ENCODE results near the gene CFAP47. TPM values are rescaled to one million over a fixed set of nuclear protein-coding genes. Genes with fewer than 3 reads are reported as not detected.
A peak's percentile ranks its signal among the peaks of the same experiment; 100 is the strongest.
"Not testable (repeated sequence)": the region's sequence is repeated elsewhere in the genome, so short reads cannot be mapped to it uniquely, and the experiment has no call there.

The CFAP47 gene, protein sequence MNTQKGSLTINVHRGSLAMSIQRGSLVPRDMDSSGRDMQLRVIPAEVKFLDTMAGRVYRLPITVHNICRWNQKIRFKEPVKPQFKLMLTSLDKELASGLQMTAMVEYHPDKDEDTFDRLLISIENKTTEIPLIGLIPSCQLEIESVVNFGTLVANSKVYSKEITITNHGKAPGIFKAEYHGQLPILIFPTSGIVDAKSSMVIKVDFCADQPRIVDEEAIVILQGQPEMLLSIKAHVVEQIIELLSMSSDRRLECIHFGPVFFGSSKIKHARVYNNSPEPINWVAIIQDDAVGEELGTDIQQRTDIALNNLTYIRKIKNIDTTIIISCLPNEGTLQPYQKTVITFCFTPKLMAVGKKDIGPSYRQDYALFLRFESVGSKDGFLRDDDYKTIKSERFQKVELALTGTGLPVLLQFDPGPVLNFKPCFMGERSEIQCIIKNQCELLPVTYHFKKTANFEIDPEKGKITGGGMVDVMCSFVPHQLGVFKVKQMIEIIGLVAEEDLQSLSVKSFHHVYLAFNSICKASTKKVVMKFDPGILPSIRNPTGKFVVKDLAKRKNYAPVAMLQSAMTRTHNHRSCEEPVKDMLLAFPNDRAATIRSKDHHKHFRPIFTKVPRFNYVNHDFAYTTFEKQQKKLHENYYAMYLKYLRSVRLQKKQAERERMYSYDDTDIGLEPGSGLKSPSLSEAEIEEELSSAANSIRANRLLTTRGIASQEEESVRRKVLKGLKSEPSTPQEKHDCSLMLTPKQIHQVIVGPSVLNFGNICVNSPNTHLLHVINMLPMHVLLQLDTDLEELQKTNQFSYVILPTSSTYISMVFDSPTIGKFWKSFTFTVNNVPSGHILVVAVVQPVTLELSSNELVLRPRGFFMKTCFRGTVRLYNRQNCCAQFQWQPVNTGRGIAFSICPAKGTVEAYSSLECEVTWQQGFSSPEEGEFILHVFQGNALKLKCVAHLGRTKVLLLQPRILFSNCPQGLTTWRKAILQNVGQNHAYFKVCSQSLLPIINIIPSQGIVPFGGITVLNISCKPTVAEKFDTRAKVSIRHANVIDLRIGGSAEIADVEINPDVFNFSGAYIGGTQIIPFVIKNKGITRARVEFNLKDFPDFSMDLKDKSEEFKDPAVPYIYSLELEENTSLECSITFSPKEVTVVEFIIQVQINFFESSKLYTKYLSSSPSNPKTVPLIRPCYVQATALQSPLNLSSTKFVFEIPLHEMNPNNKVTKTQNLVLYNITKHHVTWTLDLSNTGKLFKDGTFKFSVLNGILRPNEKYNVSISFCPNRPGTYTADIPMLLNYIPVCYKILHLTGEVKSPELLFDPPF (N-terminal part only)
- total RNA-seq = 10 to 100 TPM in 2 of 6 donors, 1 to 10 TPM in 3, under 1 TPM in 1; 0.03 to 38.0 (median 6.3) TPM

- WGBS, 2 donors = 0 to 31% methylated on average over 6 to 30 of the region's 38 CpGs
- Histone ChIP-seq H3K27ac (no peak within 1 kb of the TSS), H3K9me3 (no peaks in the 10 kb centered on the region), H3K36me3 (no peaks in the 10 kb centered on the region), H3K4me1 (no peaks in the 10 kb centered on the region), H3K27me3 (no peaks in the 10 kb centered on the region), H3K4me3 (peak within 1 kb of the TSS in 3 of 4 donors; percentile 1 to 33 (median 22))
- TF ChIP-seq EP300 (IDR thresholded peaks at IDR 0.05) = no peak
- DNase-seq (peak; percentile 2 to 32), ATAC-seq (ENCODE audit: low FRiP score in 2 of 2) (no peak)
These were observed at the start of gene CFAP47 for GRCh38 chrX:35919536-35920309. Gene CFAP47 (plus strand): TSS chrX:35919734. CDS start chrX:35919800, 66 bp downstream.

DNA sequence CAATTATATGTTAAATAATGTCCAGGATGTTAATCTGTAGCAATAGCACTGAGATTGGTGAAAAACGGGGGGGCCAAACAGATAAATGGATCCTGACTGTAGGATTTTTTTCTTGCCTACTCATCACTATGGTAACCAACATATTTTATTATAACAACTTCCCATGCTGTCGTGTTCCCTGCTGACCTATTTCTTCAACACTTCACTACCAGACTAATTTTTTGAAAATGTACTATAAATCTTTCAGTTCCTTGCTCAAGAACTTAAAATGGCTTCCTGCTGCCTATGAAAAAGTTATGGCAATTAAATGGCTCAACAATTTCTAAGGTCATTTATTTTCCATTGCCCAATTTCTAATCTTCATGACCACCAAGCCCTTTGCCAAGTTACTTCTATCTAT, 38.9 kb upstream of the CFAP47 start:
- Histone ChIP-seq H3K27me3 (no peaks in the 10 kb centered on the region), H3K4me3 (no peak overlapping the region), H3K4me1 (no peaks in the 10 kb centered on the region), H3K36me3 (no peaks in the 10 kb centered on the region), H3K27ac (no peak overlapping the region), H3K9me3 (no peaks in the 10 kb centered on the region)
- ATAC-seq (ENCODE audit: low FRiP score in 2 of 2) (no peak), DNase-seq (no peak)
- 20 to 50% methylated on average over 2 of the region's 2 CpGs for WGBS, 2 donors
- no peak for TF ChIP-seq POLR2A (IDR thresholded peaks at IDR 0.05)
- no peak for TF ChIP-seq POLR2AphosphoS5 (IDR thresholded peaks at IDR 0.05)
- TF ChIP-seq CTCF (IDR thresholded peaks at IDR 0.05) = no peak
- no peak for TF ChIP-seq EP300 (IDR thresholded peaks at IDR 0.05)

- Histone ChIP-seq H3K27ac (no peak overlapping the region), H3K27me3 (no peaks in the 10 kb centered on the region), H3K4me1 (peaks cover 0 to 4% (median 0%) of the 10 kb centered on the region in 4 donors), H3K9me3 (no peaks in the 10 kb centered on the region), H3K4me3 (no peak overlapping the region), H3K36me3 (no peaks in the 10 kb centered on the region)
- DNase-seq = no peak
- TF ChIP-seq CTCF (IDR thresholded peaks at IDR 0.05) (no peak), EP300 (IDR thresholded peaks at IDR 0.05) (no peak), POLR2A (IDR thresholded peaks at IDR 0.05) (no peak), POLR2AphosphoS5 (IDR thresholded peaks at IDR 0.05) (no peak)
- ATAC-seq (ENCODE audit: low FRiP score in 2 of 2) = no peak
These were observed 33.4 kb upstream of the CFAP47 start for GRCh38 chrX:35886135-35886534.

DNA sequence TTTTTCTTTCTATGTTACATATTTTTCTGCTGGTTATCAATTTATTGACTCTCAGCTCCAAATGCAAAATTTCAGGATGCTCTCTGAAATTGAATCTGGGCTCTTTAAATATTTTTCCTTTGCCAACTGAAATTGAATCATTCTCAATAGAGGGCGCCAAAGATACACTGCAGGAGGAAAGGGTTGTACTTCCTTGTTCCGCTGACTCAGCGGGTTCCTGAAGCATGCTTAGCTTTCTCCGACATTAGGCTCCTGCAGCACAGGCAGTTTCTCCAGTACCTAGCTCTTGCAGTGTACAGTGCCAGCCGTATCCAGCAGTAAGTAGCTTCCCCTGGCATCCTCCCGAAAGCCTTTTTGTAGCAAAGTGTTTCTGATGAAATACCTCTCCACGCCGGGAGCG, 28.8 kb upstream of the CFAP47 start:
- DNase-seq = peak in 1 of 2 donors; percentile 63
- 50 to 83% methylated on average over 5 to 9 of the region's 9 CpGs for WGBS, 2 donors
- H3K4me3 ChIP-seq = no peak overlapping the region

GRCh38 chrX:35986816-35987215, 67.3 kb downstream of the CFAP47 start:
- not testable (repeated sequence) for H3K9me3 ChIP-seq; H3K4me3 ChIP-seq; H3K27ac ChIP-seq; H3K27me3 ChIP-seq; H3K36me3 ChIP-seq; ATAC-seq (ENCODE audit: low FRiP score in 2 of 2); H3K4me1 ChIP-seq; DNase-seq
- WGBS, 2 donors = 85% methylated on average over 6 of the region's 6 CpGs; no CpG with 5 or more reads in 1 of the 2 donors

More for the DNA sequence above, 28.8 kb upstream of the CFAP47 start:
- ATAC-seq (ENCODE audit: low FRiP score in 2 of 2) = peak in 1 of 2 donors; percentile 39
- TF ChIP-seq POLR2AphosphoS5 (IDR thresholded peaks at IDR 0.05) (no peak), EP300 (IDR thresholded peaks at IDR 0.05) (no peak), CTCF (IDR thresholded peaks at IDR 0.05) (peak in 3 of 6 experiments; percentile 27 to 38 (median 27)), POLR2A (IDR thresholded peaks at IDR 0.05) (no peak)
- H3K9me3 ChIP-seq = no peaks in the 10 kb centered on the region
- H3K36me3 ChIP-seq = no peaks in the 10 kb centered on the region
- no peaks in the 10 kb centered on the region for H3K27me3 ChIP-seq
- H3K27ac ChIP-seq = no peak overlapping the region
- peaks cover 0 to 4% (median 0%) of the 10 kb centered on the region in 4 donors for H3K4me1 ChIP-seq
